HCT116 (cell line): ENCODE results near the gene PRR35. TPM values are rescaled to one million over a fixed set of nuclear protein-coding genes. Genes with fewer than 3 reads are reported as not detected.

ENCODE experiments used
- ATAC-seq: fragments of 200-7000 bp; cut with Tn5 transposase; 2 replicates; pipeline ENCODE4 v1.9.1; 2020; ENCODE audit warnings: mild to moderate bottlenecking, moderate library complexity
- BruUV-seq: library from RNA; stranded (reverse); fragments of 400-500 nt; replicated peaks from 2 replicates; lab custom pipeline; 2021; lab: Mats Ljungman, UMichigan
- CTCF ChIA-PET: fragments of 300-600 bp; sonication (Branson Sonifier 250); formaldehyde crosslinking; loops from one replicate; lab custom pipeline; 2021; ENCODE audit warnings: antibody characterized with exemption; lab: Charles Lee
- POLR2A ChIA-PET: fragments of 300-600, 350-600 bp; sonication (Branson Sonifier 250); formaldehyde crosslinking; loops from one replicate; lab custom pipeline; 2021; ENCODE audit warnings: antibody characterized with exemption; lab: Charles Lee
- RAD21 ChIA-PET, 2 experiments: fragments of 300-600 bp; sonication (Branson Sonifier 250); formaldehyde crosslinking; loops; one replicate each; lab custom pipeline; 2023; ENCODE audit warnings: low total read pairs in 2 of 2; ENCODE audit not compliant: uncharacterized antibody in 2 of 2, unreplicated experiment in 2 of 2, low non-redundant PET in 1 of 2; lab: Charles Lee
- DNase-seq: peaks from one replicate; pipeline ENCODE4 v3.0.0-alpha.2; 2010; ENCODE audit warnings: low read depth, low spot score
- H2AFZ ChIP-seq: fragments of 200-600 bp; shearing (Covaris generic), sonication (generic); 2 replicates; pipeline ENCODE4 v1.6.1; 2017; ENCODE audit warnings: low read depth, mixed run types, mixed read lengths, antibody characterized with exemption, low read length; ENCODE audit not compliant: poor library complexity, severe bottlenecking
- H3K27ac ChIP-seq: 2 replicates; pipeline ENCODE4 v1.5.1; 2012; ENCODE audit warnings: low read depth, low read length
- H3K27me3 ChIP-seq: fragments of 200-600 bp; sonication (generic); 2 replicates; pipeline ENCODE4 v1.6.1; 2016; ENCODE audit warnings: mixed run types, low read length, mixed read lengths; ENCODE audit not compliant: insufficient read depth
- H3K36me3 ChIP-seq, 2 experiments: fragments of 200-500 bp in 1 of 2; fragments of 200-600 bp in 1 of 2; sonication (Bioruptor generic) in 1 of 2; sonication (generic) in 1 of 2; 2 replicates each; pipeline versions ENCODE4 v1.5.1 to v1.6.1; 2014 to 2016; ENCODE audit warnings: low read length in 2 of 2, inconsistent platforms in 1 of 2, mixed read lengths in 1 of 2, mixed run types in 1 of 2; ENCODE audit not compliant: insufficient read depth in 2 of 2, control insufficient read depth in 1 of 2
- H3K4me1 ChIP-seq, 2 experiments: fragments of 200-600 bp in 1 of 2; sonication (generic) in 1 of 2; 2 replicates each; pipeline versions ENCODE4 v1.5.1 to v1.6.1; 2012 to 2017; ENCODE audit warnings: low read length in 2 of 2, inconsistent platforms in 1 of 2, mild to moderate bottlenecking in 1 of 2, mixed read lengths in 1 of 2, mixed run types in 1 of 2, moderate library complexity in 1 of 2; ENCODE audit not compliant: insufficient read depth in 2 of 2, control insufficient read depth in 1 of 2
- H3K4me2 ChIP-seq: fragments of 200-600 bp; sonication (generic); 2 replicates; pipeline ENCODE4 v1.6.1; 2017; ENCODE audit warnings: mixed run types, low read length, mixed read lengths
- H3K4me3 ChIP-seq, 2 experiments: fragments of 200-600 bp in 1 of 2; sonication (generic) in 1 of 2; replicated peaks in 1 of 2; 2 replicates each; pipeline ENCODE4 v1.5.1; 2011 to 2016; ENCODE audit warnings: low read length in 2 of 2, control low read depth in 1 of 2, low read depth in 1 of 2, mild to moderate bottlenecking in 1 of 2, mixed read lengths in 1 of 2, mixed run types in 1 of 2
- H3K79me2 ChIP-seq: fragments of 200-600 bp; sonication (generic); 2 replicates; pipeline ENCODE4 v1.6.1; 2017; ENCODE audit warnings: mild to moderate bottlenecking, mixed run types, low read length, moderate library complexity, mixed read lengths; ENCODE audit not compliant: insufficient read depth
- H3K9ac ChIP-seq: fragments of 200-600 bp; sonication (generic); 2 replicates; pipeline ENCODE4 v1.6.1; 2016; ENCODE audit warnings: low read length, mixed read lengths
- H3K9me2 ChIP-seq: fragments of 200-600 bp; sonication (generic), shearing (Covaris generic); 2 replicates; pipeline ENCODE4 v1.6.1; 2017; ENCODE audit warnings: mixed run types, mild to moderate bottlenecking, moderate library complexity; ENCODE audit not compliant: insufficient read depth
- H3K9me3 ChIP-seq, 2 experiments: fragments of 200-500 bp in 1 of 2; fragments of 200-600 bp in 1 of 2; sonication (Bioruptor generic) in 1 of 2; sonication (generic) in 1 of 2; 2 replicates each; pipeline ENCODE4 v1.6.1; 2014 to 2017; ENCODE audit warnings: low read length in 2 of 2, mixed read lengths in 2 of 2, inconsistent platforms in 1 of 2, low read depth in 1 of 2, mild to moderate bottlenecking in 1 of 2, mixed run types in 1 of 2, moderate library complexity in 1 of 2; ENCODE audit not compliant: control insufficient read depth in 1 of 2, insufficient read depth in 1 of 2
- H4K20me1 ChIP-seq: fragments of 200-600 bp; sonication (generic), shearing (Covaris generic); 2 replicates; pipeline ENCODE4 v1.6.1; 2017; ENCODE audit warnings: mixed run types, mild to moderate bottlenecking, moderate library complexity; ENCODE audit not compliant: insufficient read depth
- CBX3 ChIP-seq: IDR thresholded peaks from 2 replicates; pipeline ENCODE4 v1.6.1; 2012; ENCODE audit warnings: low read depth
- CEBPB ChIP-seq: IDR thresholded peaks from 2 replicates; pipeline ENCODE4 v1.6.1; 2012; ENCODE audit warnings: low read depth
- EGR1 ChIP-seq: IDR thresholded peaks from 2 replicates; pipeline ENCODE4 v1.6.1; 2012; ENCODE audit warnings: low read depth
- EZH2 ChIP-seq: fragments of 200-600 bp; sonication (generic); IDR thresholded peaks from 2 replicates; pipeline ENCODE4 v1.6.1; 2017; ENCODE audit warnings: antibody characterized with exemption, mixed run types
- FOSL1 ChIP-seq: IDR thresholded peaks from 2 replicates; pipeline ENCODE4 v1.6.1; 2012; ENCODE audit warnings: low read depth
- JUND ChIP-seq: IDR thresholded peaks from 2 replicates; pipeline ENCODE4 v1.6.1; 2012
- POLR2A ChIP-seq: IDR thresholded peaks from 2 replicates; pipeline ENCODE4 v1.7.0; 2011; ENCODE audit warnings: borderline replicate concordance; ENCODE audit not compliant: insufficient read depth, insufficient read length; ENCODE audit errors: extremely low read depth
- POLR2AphosphoS5 ChIP-seq: IDR thresholded peaks from 2 replicates; pipeline ENCODE4 v1.6.1; 2011; ENCODE audit warnings: mild to moderate bottlenecking, low read depth, low read length, moderate library complexity
- RAD21 ChIP-seq: IDR thresholded peaks from 2 replicates; pipeline ENCODE4 v1.6.1; 2012; ENCODE audit warnings: low read depth, mild to moderate bottlenecking
- SP1 ChIP-seq: IDR thresholded peaks from 2 replicates; pipeline ENCODE4 v1.6.1; 2012; ENCODE audit warnings: low read depth
- SRF ChIP-seq: IDR thresholded peaks from 2 replicates; pipeline ENCODE4 v1.6.1; 2012; ENCODE audit warnings: low read depth
- TCF7L2 ChIP-seq: IDR thresholded peaks from 2 replicates; pipeline ENCODE4 v1.7.0; 2011; ENCODE audit warnings: borderline replicate concordance, inconsistent platforms; ENCODE audit not compliant: insufficient read depth, insufficient read length; ENCODE audit errors: extremely low read depth
- YY1 ChIP-seq: IDR thresholded peaks from 2 replicates; pipeline ENCODE4 v1.6.1; 2011; ENCODE audit warnings: low read length, low read depth, moderate library complexity, mild to moderate bottlenecking; ENCODE audit not compliant: insufficient replicate concordance; ENCODE audit errors: extremely low read depth
- intact Hi-C: fragments of 100-400 bp; cut with micrococcal nuclease; formaldehyde crosslinking; loops from 2 replicates; pipeline ENCODE4 v1.10.0; 2022
- total RNA-seq: library from RNA; stranded (reverse); gene quantifications from one replicate; pipeline ENCODE4 v1.2.1, GENCODE V29; 2021; ENCODE audit not compliant: unreplicated experiment
- TF ChIP-seq, protein P1 (sequence below): IDR thresholded peaks from 2 replicates; pipeline ENCODE4 v1.6.1; 2012; ENCODE audit warnings: low read depth
- TF ChIP-seq, protein P2 (sequence below), 3 experiments: fragments of 200-600 bp in 1 of 3; sonication (generic) in 1 of 3; IDR thresholded peaks in 2 of 3; conservative IDR thresholded peaks in 1 of 3; 2 replicates each; pipeline ENCODE4 v1.5.1; 2012 to 2017; ENCODE audit warnings: low read depth in 2 of 3, low read length in 2 of 3, antibody characterized with exemption in 1 of 3, borderline replicate concordance in 1 of 3, control low read depth in 1 of 3, mild to moderate bottlenecking in 1 of 3, mixed read lengths in 1 of 3, mixed run types in 1 of 3, moderate library complexity in 1 of 3; ENCODE audit not compliant: insufficient read depth in 1 of 3

The PRR35 gene
- total RNA-seq, 1 experiment from 2014 or later, result not detected

DNA sequence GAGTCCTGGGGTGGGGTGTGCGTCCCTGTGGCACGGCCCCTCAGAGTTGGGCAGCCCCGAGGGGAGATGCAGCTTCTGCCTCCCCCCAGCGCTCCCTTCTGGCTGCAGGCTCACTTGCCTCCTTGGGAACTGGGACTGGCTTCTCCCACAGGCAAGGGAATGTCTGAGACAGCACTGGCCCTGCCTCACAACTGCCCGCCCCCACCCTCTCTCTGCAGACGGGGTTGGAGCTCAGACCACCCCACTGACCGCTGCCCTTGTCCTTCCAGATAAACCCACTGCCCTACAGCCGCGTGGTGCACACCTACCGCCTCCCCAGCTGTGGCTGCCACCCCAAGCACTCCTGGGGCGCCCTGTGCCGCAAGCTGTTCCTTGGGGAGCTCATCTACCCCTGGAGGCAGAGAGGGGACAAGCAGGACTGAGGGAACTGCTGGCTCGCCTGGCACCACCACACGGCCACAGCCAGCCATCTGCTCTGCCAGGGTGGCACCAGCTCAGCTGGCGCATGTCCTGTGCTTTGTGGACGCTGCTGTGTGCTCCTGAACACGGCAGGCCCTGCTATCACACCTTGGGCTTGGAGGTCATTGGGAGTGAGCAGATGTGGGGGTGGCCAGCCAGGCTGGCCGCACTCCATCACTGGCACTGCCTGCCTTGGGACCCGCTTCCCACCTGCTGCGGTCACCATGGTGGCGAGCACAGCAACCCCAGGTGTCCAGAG lies 22.6 kb downstream of the PRR35 start:
- Histone ChIP-seq H3K27ac (no peak overlapping the region), H3K4me2 (no peak overlapping the region), H3K9ac (no peak overlapping the region), H3K27me3 (no peaks in the 10 kb centered on the region), H3K4me3 (no peak overlapping the region), H3K36me3 (no peaks in the 10 kb centered on the region), H3K9me3 (no peaks in the 10 kb centered on the region), H2AFZ (no peak overlapping the region), H3K9me2 (no peaks in the 10 kb centered on the region), H3K79me2 (peaks cover 1% of the 10 kb centered on the region; the same call in 1 of the 2 replicates), H3K4me1 (peaks cover 2 to 8% of the 10 kb centered on the region in 2 experiments; a peak in 2 of 4 replicates), H4K20me1 (no peaks in the 10 kb centered on the region)
- RAD21 ChIA-PET, result no interaction called here
- CTCF ChIA-PET, result no interaction called here
- ATAC-seq, result no peak
- TF ChIP-seq SP1, result no peak
- TF ChIP-seq EGR1, result no peak
- TF ChIP-seq YY1, result no peak
- POLR2A ChIA-PET, result no interaction called here
- intact Hi-C loops, result no loop called here
- BruUV-seq, result no TSS peak
- DNase-seq, result no peak

DNA sequence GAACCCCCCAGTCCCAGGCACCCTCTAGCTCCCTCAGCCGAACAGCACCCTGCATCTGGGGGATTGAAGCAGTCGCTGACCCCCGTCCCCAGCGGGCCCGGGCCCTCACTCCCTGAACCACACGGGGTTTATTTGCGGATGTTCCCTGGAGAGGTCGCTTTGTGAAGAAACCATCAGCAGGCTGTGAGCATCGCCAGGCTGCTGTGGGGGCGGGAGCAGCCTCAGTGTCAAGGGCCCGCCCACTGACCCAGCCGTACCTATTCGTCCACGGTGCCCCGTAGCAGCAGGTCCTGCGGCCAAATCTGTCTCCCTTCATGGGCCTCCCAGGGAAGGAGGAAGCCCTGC lies 23.2 kb downstream of the PRR35 start:
- BruUV-seq, result no TSS peak
- Histone ChIP-seq H4K20me1 (no peaks in the 10 kb centered on the region), H3K9ac (no peak overlapping the region), H3K27ac (no peak overlapping the region), H3K9me3 (no peaks in the 10 kb centered on the region), H3K36me3 (no peaks in the 10 kb centered on the region), H2AFZ (no peak overlapping the region), H3K79me2 (peaks cover 8% of the 10 kb centered on the region; the same call in 1 of the 2 replicates), H3K4me2 (no peak overlapping the region), H3K9me2 (no peaks in the 10 kb centered on the region), H3K27me3 (no peaks in the 10 kb centered on the region), H3K4me1 (peaks cover 2 to 12% of the 10 kb centered on the region in 2 experiments; a peak in 2 of 4 replicates), H3K4me3 (no peak overlapping the region)
- ChIA-PET POLR2A (no interaction called here), CTCF (no interaction called here), RAD21 (no interaction called here)
- no peak for ATAC-seq
- no peak for DNase-seq
- intact Hi-C loops, result no loop called here
- no peak for TF ChIP-seq SRF
- no peak for TF ChIP-seq CBX3
- TF ChIP-seq EZH2, result no peak
- TF ChIP-seq RAD21, result no peak
- TF ChIP-seq CEBPB, result no peak
- no peak for TF ChIP-seq SP1
- TF ChIP-seq, protein P1, sequence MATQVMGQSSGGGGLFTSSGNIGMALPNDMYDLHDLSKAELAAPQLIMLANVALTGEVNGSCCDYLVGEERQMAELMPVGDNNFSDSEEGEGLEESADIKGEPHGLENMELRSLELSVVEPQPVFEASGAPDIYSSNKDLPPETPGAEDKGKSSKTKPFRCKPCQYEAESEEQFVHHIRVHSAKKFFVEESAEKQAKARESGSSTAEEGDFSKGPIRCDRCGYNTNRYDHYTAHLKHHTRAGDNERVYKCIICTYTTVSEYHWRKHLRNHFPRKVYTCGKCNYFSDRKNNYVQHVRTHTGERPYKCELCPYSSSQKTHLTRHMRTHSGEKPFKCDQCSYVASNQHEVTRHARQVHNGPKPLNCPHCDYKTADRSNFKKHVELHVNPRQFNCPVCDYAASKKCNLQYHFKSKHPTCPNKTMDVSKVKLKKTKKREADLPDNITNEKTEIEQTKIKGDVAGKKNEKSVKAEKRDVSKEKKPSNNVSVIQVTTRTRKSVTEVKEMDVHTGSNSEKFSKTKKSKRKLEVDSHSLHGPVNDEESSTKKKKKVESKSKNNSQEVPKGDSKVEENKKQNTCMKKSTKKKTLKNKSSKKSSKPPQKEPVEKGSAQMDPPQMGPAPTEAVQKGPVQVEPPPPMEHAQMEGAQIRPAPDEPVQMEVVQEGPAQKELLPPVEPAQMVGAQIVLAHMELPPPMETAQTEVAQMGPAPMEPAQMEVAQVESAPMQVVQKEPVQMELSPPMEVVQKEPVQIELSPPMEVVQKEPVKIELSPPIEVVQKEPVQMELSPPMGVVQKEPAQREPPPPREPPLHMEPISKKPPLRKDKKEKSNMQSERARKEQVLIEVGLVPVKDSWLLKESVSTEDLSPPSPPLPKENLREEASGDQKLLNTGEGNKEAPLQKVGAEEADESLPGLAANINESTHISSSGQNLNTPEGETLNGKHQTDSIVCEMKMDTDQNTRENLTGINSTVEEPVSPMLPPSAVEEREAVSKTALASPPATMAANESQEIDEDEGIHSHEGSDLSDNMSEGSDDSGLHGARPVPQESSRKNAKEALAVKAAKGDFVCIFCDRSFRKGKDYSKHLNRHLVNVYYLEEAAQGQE, result no peak
- no peak for TF ChIP-seq POLR2A
- TF ChIP-seq, protein P2, sequence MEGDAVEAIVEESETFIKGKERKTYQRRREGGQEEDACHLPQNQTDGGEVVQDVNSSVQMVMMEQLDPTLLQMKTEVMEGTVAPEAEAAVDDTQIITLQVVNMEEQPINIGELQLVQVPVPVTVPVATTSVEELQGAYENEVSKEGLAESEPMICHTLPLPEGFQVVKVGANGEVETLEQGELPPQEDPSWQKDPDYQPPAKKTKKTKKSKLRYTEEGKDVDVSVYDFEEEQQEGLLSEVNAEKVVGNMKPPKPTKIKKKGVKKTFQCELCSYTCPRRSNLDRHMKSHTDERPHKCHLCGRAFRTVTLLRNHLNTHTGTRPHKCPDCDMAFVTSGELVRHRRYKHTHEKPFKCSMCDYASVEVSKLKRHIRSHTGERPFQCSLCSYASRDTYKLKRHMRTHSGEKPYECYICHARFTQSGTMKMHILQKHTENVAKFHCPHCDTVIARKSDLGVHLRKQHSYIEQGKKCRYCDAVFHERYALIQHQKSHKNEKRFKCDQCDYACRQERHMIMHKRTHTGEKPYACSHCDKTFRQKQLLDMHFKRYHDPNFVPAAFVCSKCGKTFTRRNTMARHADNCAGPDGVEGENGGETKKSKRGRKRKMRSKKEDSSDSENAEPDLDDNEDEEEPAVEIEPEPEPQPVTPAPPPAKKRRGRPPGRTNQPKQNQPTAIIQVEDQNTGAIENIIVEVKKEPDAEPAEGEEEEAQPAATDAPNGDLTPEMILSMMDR (IDR thresholded peaks at IDR 0.05 in 2 of 3, conservative IDR thresholded peaks at IDR 0.05 in 1 of 3; ENCODE audit: borderline replicate concordance in 1 of 3, insufficient read depth in 1 of 3, low read depth in 2 of 3, low read length in 2 of 3), result no peak
- TF ChIP-seq FOSL1, result no peak
- TF ChIP-seq POLR2AphosphoS5, result no peak
- no peak for TF ChIP-seq JUND
- TF ChIP-seq TCF7L2, result no peak
- TF ChIP-seq YY1, result no peak
